ENCODE results near the gene C1D.

GRCh38 chr2:67997528-67997900 is 65.3 kb downstream of the C1D start:
- TF ChIP-seq CTCF (IDR thresholded peaks at IDR 0.05) (no peak), POLR2A (IDR thresholded peaks at IDR 0.05) (no peak)

Measured in uterus (tissue), 2 donors.